GM13976 (cell line): Measurements from ENCODE around the gene PAPPA.

ENCODE experiments used
- DNase-seq: peaks from one replicate; pipeline ENCODE4 v3.0.0; 2012; ENCODE audit warnings: low spot score
- in situ Hi-C: fragments of 300-500 bp; cut with MboI; formaldehyde crosslinking; loops from one replicate; pipeline ENCODE4 v1.12.0; 2022; ENCODE audit warnings: low sequenced_read_pairs, mixed read lengths, inconsistent platforms; ENCODE audit not compliant: unreplicated experiment
- TF ChIP-seq, protein P1 (sequence below): IDR thresholded peaks from 2 replicates; pipeline ENCODE4 v1.5.1; 2012; ENCODE audit warnings: borderline replicate concordance, mild to moderate bottlenecking; ENCODE audit not compliant: insufficient read depth; ENCODE audit errors: extremely low read depth, missing control alignments, control extremely low read depth

PAPPA gene

DNA sequence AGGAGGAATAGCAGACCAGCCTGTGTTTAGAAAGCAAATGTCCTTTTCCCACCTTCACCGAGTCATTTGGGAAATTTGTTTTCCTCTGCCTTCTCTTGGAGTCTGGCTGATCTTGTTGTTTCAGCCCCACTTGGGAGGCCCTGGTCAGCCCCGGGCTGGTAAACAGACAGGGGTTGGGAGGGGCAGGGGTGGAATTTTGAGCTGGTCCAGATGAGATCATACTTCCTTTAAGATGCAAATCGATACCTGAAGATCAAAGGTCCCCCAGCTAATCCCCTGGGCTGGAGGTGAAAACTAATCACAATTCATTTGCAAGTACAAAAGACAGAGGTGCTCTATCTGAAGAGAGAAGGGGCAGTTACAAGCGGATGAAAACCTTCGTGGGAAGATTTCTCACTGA lies 118.4 kb downstream of the PAPPA start:
- in situ Hi-C loops, result no loop called here
- TF ChIP-seq, protein P1, sequence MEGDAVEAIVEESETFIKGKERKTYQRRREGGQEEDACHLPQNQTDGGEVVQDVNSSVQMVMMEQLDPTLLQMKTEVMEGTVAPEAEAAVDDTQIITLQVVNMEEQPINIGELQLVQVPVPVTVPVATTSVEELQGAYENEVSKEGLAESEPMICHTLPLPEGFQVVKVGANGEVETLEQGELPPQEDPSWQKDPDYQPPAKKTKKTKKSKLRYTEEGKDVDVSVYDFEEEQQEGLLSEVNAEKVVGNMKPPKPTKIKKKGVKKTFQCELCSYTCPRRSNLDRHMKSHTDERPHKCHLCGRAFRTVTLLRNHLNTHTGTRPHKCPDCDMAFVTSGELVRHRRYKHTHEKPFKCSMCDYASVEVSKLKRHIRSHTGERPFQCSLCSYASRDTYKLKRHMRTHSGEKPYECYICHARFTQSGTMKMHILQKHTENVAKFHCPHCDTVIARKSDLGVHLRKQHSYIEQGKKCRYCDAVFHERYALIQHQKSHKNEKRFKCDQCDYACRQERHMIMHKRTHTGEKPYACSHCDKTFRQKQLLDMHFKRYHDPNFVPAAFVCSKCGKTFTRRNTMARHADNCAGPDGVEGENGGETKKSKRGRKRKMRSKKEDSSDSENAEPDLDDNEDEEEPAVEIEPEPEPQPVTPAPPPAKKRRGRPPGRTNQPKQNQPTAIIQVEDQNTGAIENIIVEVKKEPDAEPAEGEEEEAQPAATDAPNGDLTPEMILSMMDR, result no peak

DNA sequence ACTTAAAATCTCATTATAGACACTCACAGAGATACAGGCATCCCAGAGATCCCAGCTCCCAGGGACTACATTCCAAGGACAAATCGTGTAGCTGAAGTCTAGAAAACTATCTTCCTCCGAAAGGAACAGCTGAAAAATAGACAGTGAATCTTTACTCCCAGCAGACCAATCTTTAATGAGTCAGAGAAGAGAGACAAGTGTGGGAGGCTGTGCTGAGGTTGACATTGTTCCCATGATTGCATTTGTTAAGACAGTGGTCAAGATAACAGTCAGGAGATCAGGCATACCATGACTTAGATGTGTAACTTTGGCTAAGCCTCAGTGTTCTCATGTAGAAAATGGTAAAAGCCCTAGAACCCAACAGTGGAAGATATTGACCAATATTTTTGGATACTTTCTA lies 120.7 kb downstream of the PAPPA start:
- no peak for DNase-seq
- in situ Hi-C loops, result no loop called here

More for the DNA sequence above, 118.4 kb downstream of the PAPPA start:
- DNase-seq, result no peak

GRCh38 chr9:116275418-116276195 lies 122.0 kb downstream of the PAPPA start:
- DNase-seq, result no peak
- TF ChIP-seq, protein P1, result no peak
- in situ Hi-C loops, result no loop called here

More for the DNA sequence above, 120.7 kb downstream of the PAPPA start:
- TF ChIP-seq, protein P1, result no peak

GRCh38 chr9:116276196-116276493 lies 122.6 kb downstream of the PAPPA start:
- in situ Hi-C loops, result no loop called here
- DNase-seq, result no peak
- TF ChIP-seq, protein P1, result no peak

DNA sequence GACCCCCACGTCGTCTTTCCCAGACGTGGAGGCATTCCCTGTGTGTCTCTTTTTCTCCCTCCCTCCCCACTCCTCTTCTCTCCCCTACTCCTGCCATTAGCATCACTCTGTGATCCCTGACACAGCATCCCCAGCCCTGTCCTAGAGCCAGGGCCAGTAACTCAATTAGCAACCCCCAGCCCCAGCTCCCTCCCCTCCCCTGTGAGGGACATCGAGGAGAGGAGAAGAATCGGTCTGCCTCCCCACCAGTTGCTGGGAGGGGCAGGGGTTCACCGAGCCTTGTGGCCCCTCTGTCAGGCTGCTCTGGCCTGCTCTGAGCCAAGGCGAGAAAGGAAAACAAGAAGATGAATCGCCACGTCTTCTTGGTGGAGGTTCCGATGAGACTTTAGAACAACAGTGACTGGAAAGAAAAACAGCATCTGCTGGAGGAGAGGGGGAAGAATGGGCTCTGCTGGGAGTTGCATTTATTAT lies 123.1 kb downstream of the PAPPA start:
- no peak for DNase-seq
- TF ChIP-seq, protein P1, result no peak
- in situ Hi-C loops, result no loop called here

DNA sequence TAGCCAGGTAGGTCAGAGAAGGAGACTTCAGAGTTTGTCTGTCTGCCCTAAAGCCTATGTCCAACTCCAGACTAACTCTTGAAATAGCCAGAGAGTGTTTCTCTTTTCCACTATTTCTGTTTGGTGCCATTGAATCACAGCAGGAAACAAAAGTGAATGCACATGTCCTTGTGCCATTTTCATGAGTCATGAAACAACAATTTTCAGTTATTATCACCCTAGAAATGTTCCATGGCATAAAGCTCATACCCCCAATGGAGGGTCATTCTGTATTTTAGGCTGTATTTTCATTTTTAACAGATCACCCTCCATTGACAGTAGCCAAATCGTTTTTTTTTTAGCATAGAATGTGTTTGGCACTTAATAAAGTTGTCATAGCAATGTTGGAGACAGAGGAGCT lies 124.7 kb downstream of the PAPPA start:
- no peak for DNase-seq
- TF ChIP-seq, protein P1, result no peak
- in situ Hi-C loops, result no loop called here

DNA sequence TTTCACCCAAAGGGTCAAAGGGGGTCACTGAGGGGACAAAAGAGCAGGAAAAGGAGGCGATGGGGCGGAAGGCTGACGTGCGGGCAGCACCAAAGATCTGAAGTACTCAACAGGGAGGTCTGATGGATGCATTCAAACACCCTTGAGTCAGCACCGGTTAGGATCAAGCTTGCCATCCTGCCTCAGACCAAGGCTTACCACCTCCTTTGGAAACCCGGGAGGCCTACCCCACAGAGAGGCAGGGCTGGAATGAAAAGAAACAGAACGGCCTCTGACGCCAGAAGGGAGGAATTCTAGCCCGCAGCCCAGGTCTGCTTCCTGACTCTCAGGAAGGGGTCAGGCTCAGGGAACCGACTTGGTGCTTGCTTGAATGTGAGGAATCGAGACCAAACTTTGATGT lies 125.6 kb downstream of the PAPPA start:
- in situ Hi-C loops, result no loop called here
- no peak for DNase-seq
- TF ChIP-seq, protein P1, result no peak
